Activated naive CD4-positive, alpha-beta T cell treated with Interleukin-2 at 50 U/mL for 16 hours (primary cell): ENCODE measurements around the gene SBK2.

Experiments
- DNase-seq: peaks from one replicate; pipeline ENCODE4 v3.0.0-alpha.2; 2020

The SBK2 gene

DNA sequence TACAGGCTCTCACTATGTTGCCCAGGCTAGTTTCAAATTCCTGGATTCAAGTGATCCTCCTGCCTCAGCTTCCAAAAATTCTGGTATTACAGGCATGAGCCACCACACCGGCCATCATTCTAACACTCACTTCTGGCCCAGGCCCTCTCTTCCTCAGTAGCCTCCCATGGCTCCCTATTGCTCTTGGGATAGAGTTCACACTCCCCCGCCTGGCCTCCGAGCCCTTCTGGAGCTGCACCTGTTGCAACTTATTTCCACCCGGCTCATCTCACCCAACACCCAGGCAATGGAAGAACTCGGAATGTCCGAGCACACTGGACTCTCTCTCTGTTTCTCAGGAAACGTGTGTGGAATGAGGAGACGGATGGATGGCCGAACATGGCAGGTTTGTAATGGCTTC is 17.4 kb upstream of the SBK2 start:
- no peak for DNase-seq

DNA sequence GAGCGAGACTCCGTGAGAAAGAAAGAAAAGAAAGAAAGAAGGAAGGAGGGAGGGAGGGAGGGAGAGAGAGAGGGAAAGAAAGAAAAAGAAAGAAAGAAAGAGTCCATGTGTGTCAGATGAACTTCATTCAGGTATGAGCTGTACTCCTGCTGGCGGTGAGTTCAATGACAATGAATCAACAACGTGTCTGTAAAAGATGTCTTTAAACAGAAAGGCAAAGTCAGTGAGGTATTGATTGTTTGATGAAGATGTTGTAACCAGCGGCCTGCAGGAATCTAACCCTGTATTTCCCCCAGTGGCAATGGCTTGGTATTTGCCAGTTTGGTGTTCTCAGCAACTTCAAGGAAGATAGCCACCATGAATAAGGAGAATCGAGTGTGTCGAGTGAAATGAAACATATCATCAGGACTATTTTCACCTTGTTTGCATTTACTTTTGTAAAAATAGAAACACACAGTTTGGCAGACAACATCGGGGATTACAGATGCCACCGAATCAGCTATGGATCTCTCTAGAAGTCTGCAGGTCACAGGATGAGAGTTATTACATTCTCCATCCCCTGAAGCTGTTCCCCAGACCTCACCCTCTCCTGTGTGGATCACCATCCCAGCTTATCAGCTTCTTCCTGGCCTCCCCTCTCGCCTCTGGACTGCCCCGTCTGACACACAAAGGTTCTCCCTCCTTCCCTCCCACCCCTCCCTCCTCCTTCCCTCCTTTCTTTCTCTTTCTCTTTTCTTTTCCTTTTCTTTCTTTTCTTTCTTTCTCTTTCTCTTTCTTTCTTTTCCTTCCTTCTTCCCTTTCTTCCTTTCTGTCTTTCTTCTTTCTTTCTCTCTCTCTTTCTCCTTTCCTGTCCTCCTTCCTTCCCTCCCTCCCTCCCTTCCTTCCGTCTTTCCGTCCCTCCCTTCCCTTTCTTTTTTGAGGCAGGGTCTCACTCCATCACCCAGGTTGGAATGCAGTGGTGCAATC is 16.6 kb upstream of the SBK2 start:
- DNase-seq = no peak

DNA sequence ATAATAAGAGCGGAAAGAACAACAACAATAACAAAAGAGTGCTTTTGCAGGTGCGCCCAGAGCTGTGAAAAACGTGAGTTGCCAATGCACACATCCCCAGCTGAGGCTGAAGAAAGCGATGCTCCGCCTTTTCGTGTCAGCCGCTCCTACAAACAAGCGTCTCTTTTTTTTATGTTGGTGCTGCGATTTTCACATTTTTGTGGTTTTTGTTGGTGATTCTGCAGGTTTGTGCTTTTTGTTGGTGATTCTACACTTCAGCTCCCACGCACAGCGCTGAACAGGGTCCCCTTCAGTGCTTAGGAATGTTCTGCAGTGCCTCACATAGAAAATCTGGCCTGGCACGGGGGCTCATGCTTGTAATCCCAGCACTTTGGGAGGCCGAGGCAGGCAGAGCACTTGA is 15.7 kb upstream of the SBK2 start:
- DNase-seq = no peak

- no peak for DNase-seq
These were observed 15.3 kb upstream of the SBK2 start for GRCh38 chr19:55552206-55552605.

GRCh38 chr19:55550321-55550650 is 13.4 kb upstream of the SBK2 start:
- DNase-seq = no peak

DNA sequence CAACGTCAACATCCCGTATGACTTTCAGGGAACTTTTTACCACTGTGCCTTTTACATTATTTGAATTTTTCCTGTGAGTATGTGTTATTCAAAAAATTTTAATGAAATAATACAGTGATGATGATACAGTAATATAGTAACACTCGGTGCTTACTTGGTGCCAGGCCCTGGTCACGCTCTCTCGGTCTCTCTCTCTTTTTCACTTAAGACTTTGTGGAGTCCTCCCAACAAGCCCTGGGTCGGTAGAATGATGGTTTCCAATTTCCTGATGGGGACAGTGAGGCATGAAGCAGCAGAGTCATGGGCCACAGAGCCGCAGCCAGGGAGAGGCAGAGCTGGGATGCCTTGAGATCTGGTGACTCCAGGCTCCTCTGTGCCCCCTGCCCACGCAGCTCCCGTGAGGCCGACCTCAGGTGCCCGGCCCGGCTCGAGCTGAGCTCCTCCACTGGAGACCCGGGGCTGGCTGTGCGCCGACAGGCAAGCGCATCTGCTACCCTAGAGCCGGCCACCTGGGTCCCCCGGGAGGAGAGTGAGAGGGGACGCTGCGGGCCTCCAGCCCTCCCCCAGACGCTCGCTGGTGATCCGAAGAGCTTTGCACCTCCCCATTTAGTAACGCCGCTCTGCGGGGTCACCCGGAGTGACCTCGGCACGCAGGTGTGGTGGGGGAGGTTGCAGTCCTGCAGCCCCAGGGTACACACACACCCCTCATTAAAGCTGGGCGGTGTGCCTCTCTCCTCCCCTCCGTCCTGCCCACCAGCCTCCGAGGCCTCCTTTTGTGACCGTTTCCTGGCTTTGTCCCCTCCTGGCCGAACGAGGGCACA is 12.8 kb upstream of the SBK2 start:
- DNase-seq = no peak

DNA sequence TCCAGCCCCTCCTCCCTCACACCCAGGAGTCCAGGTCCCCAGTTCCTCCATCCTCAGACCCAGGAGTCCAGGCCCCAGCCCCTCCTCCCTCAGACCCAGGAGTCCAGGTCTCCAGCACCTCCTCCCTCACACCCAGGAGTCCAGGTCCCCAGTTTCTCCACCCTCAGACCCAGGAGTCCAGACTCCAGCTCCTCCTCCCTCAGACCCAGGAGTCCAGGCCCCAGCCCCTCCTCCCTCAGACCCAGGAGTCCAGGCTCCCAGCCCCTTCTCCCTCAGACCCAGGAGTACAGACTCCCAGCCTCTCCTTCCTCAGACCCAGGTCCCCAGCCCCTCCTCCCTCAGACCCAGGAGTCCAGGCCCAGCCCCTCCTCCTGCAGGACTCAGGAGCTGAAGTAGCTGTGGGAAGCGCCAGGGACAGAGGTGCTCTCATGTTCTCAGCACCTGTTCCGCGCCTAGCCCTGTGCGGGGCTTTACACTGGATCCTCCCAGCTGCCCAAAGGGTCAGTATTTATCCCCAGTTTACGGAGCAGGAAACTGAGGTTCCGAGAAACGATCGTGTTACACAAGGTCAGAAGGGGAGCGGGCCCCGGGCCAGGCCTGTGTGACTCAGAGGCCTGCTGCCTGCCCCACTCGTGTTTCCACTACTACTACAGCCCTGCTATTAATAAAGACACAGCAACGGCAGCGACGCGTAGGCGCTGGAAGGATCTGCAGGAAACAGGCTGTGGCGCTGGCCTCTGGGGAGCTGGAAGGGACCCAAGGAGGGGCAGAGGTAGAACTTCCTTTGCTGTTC is 10.1 kb upstream of the SBK2 start:
- no peak for DNase-seq

- no peak for DNase-seq
These were observed 9.1 kb upstream of the SBK2 start for GRCh38 chr19:55546011-55546410.

DNA sequence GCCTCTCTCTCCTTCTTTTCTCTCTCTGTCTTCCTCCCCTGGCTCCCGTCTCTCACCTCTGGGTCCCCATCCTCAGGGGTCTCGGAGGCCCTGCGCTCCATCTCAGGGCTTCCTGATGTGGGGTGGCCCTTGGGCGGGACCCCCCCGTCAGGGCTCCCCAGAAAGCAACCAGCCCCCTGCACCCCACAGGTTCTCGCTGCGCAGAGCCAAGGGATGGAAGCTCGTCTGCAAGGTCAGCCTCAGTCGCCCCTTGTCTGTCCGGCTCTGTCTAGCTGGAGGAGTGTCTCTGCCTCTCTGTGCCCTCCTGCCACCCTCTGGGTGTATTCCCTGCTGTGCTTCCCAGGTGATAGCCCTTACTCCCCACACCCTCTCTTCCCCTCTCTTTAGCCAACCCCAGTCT is 8.5 kb upstream of the SBK2 start, which contains the start of gene SBK3:
Gene SBK3 (minus strand): TSS at position 101 of the 400 bp plus-strand sequence. CDS start 0 bp downstream, at position 101.
- no peak for DNase-seq

DNA sequence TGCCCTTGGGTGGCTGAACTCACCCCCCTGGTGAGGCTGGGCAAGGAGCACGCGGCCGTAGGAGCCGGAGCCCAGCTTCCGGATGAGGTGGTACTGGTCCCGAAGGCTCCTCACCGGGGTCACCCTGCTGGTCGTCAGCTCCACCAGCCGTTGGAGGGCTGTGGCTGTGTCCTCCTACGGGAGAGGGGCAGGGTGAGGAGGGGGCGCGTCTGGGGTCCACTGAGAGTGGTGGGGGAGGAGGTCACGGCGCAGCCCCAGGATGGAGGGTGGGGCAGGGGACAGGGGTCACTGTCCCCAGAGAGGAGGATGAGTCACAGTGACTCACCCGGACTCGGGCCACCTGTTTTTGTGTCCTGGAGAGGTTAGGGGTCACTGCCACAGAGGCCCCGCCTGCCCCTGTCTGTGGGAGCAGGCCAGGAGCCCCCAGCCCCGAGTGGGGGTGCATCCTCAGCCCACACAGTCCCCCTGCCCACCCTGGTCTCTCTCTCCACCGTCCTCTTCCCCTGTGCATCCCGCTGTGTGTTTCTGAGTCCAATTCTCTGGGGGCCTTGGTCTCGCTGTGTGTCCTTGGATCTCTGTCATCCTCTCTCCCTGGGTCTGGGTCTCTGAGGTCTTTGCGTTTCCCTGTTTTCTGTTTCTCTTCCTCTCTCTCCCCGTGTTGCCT is 8.0 kb upstream of the SBK2 start:
- no peak for DNase-seq

DNA sequence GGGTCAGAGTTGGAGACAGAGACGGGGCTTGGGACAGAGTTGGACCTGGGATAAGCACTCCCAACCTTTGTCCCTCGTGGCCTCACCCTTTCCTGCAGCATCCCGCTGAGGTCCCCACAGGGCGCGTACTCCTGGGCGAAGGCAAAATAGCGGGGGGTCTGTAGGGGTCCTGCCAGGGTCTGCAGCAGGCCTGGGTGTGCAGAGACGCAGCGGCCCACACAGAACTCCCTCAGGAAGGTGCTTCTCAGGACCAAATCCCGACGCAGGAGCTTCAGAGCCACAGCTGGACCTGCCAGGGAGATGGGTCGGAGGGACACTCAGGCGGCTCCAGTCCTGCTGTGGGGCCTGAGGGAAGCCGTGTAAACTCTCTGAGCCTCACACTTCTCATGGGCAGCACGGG is 7.1 kb upstream of the SBK2 start:
- no peak for DNase-seq

- no peak for DNase-seq
These were observed 6.6 kb upstream of the SBK2 start for GRCh38 chr19:55543567-55543966.

DNA sequence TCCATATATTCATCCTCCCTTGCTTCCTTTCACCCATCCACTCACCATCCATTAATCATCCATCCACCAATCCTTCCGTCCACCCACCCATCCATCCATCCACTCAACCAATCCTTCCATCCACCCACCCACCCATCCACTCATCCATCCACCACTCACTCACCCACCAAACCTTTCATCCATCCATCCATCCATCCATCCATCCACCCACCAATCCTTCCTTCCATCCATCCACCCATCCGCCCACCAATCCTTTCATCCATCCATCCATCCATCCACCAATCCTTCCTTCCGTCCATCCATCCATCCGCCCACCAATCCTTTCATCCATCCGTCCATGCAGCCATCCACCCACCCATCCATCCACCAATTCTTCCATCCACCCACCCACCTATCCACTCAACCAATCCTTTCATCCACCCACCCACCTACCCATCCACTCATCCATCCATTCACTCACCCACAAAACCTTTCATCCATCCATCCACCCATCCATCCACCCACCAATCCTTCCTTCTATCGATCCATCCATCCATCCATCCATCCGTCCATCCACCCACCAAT is 5.4 kb upstream of the SBK2 start:
- DNase-seq = no peak

DNA sequence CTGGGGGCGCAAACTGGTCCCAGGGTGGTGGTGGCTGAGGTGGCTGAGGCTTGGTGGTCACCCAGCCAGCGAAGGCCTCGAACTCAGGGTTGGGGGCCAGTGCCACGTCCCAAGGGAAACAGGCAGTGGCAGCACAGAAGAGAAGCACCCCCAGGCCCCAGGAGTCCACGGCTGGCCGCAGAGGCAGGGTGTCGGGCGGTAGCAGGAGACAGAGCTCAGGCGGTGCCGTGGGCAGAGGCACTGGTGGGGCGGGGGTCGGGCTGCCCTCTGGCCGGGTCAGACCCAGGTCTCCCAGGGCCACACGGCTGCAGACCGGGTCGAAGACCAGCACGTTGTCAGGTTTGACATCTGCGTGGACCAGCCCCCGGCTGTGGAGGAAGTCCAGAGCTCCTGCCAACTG is 4.2 kb upstream of the SBK2 start:
- no peak for DNase-seq

DNA sequence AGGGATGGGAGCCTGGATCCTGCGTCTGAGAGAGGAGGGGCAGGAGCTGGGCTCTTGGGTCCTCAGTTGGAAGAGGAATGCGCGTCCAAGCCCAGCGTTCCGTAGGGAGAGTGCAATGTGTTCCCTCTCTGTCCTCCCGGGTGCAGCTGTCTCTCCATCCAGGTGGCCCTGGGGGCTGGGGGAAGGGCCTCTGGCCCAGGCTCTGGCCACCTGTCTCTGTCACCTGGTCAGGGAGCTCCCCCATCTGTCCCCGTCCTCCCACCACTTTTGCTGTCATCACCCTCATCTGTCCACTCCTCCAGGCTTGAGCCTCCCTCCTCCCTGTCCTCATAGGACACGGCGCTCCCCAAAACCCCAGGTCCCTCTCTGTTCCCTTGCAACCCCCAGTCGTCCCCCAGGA is 3.7 kb upstream of the SBK2 start:
- no peak for DNase-seq

DNA sequence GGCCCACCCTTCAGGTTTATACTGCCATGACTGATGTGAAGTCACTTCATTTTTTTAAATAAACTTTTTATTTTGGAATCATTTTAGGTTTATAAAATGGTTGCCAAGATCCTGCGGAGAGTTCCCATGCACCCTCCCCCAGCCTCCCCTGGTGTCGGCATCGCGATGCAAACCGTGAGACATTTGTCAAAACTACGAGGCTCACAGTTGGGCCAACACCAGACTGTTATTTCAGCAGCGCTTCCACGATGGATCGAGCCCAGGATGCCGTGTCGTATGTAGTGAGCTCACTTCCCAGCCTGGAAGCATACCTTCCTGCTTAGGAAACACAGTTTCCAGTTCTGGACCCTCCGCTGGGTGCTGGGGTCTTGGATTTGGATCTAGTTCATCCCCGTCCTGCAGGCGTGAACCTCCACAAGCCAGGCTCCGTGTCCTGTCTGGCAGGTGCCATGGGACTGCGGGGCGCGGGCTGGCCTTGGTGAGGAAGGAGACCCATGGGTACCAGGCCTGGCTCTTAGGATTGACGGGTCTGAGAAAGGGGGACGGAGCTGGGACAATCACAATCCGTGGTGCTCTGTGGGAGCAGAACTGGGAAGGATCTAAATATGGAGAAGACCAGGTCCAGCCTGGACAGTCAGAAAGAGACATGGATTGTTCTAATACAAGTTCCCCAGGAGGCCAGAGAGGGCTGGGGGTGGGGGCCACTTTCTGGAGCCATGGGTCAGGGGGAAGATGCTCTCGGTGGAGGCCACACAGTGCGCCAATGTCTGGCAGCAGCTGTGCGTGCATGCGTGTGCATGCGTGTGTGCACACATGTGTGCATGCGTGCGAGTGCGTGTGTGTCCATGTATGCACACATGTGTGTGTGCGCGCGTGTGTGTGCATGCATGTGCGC is 2.4 kb upstream of the SBK2 start:
- no peak for DNase-seq

DNA sequence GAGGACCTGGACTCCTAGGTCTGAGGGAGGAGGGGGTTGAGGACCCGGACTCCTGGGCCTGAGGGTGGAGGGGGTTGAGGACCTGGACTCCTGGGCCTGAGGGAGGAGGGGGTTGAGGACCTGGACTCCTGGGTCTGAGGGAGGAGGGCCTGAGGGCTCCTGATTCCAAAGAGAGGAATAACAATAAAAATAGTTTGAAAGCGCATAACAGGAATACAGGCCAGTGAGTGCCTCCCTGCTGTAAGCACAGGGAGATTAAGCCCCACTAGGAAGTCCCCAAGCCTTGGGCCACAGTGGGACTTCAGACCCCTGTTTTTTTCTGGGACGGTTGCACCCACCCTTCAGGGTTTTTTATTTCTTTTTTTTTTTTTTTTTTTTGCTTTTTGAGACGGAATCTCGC is 1.2 kb upstream of the SBK2 start:
- DNase-seq = no peak

GRCh38 chr19:55537741-55538111 is 793 bp upstream of the SBK2 start:
- DNase-seq = no peak

DNA sequence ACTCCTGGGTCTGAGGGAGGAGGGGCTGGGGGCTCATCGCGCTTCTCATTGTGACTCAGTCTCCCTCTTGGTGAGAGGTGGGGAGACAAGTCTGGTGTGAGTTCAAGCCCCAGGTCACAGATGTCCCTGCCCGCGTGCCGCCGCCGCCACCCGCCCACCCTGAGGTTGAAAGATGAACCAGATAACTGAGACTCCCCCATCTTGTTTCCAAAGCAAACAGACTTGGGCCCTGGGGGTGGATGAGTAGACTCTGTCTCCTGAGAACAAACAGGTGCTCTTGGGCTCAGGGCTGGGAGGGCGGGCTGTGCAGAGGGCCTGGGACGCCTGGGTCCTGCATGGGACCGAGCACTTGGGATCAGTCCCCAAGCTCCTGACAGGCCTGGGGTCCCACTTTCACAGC is 567 bp downstream of the SBK2 start:
- no peak for DNase-seq

DNA sequence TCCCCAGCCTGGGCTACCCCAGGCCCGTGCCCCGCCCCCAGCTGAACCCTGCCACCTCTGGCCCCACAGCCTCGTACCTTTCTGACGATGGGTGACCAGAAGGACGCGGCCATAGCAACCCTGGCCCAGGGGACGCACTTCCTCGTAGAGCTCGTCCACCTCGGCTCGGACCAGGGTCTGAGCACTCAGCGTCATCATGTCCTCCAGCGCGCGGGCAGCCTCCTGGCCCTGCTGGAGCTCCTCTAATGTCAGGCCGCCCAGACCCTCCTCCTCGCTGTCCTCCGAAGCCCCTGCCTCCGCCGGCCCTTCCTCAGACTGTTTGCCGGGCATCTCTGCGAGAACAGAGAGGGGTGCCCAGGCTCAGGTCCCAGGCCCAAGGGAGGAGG is 975 bp downstream of the SBK2 start:
- no peak for DNase-seq
